HG03442 (cell line): ENCODE data around the gene PRIMA1.

ENCODE experiments used
- ATAC-seq: cut with Tn5 transposase; IDR thresholded peaks from one replicate; pipeline ENCODE4 v1.9.1; 2021; ENCODE audit warnings: mild to moderate bottlenecking, moderate library complexity; ENCODE audit not compliant: unreplicated experiment

PRIMA1 gene

GRCh38 chr14:93759719-93760307 is 28.5 kb downstream of the PRIMA1 start:
- no peak for ATAC-seq

- no peak for ATAC-seq
These were observed 31.1 kb downstream of the PRIMA1 start for GRCh38 chr14:93757206-93757605.

- ATAC-seq, result no peak
These were observed 34.6 kb downstream of the PRIMA1 start for GRCh38 chr14:93753647-93754046.

GRCh38 chr14:93752980-93753561 is 35.2 kb downstream of the PRIMA1 start:
- no peak for ATAC-seq

- no peak for ATAC-seq
These were observed 36.2 kb downstream of the PRIMA1 start for GRCh38 chr14:93751946-93752655.

GRCh38 chr14:93749076-93749420 is 39.2 kb downstream of the PRIMA1 start:
- ATAC-seq, result no peak

- no peak for ATAC-seq
These were observed 39.8 kb downstream of the PRIMA1 start for GRCh38 chr14:93748208-93749075.

- no peak for ATAC-seq
These were observed 40.7 kb downstream of the PRIMA1 start for GRCh38 chr14:93747560-93747959.

GRCh38 chr14:93747102-93747501 is 41.2 kb downstream of the PRIMA1 start:
- ATAC-seq, result no peak

- ATAC-seq, result no peak
These were observed 42.5 kb downstream of the PRIMA1 start for GRCh38 chr14:93745603-93746273.

- ATAC-seq, result no peak
These were observed 43.4 kb downstream of the PRIMA1 start for GRCh38 chr14:93744876-93745275.

GRCh38 chr14:93744176-93744575 is 44.1 kb downstream of the PRIMA1 start:
- no peak for ATAC-seq

GRCh38 chr14:93743270-93744060 is 44.8 kb downstream of the PRIMA1 start:
- no peak for ATAC-seq

GRCh38 chr14:93742761-93743160 is 45.5 kb downstream of the PRIMA1 start:
- no peak for ATAC-seq

- no peak for ATAC-seq
These were observed 46.6 kb downstream of the PRIMA1 start for GRCh38 chr14:93741556-93742230.

GRCh38 chr14:93737634-93738033 is 50.7 kb downstream of the PRIMA1 start:
- ATAC-seq, result no peak

GRCh38 chr14:93736378-93737014 is 51.8 kb downstream of the PRIMA1 start:
- ATAC-seq, result no peak

GRCh38 chr14:93735206-93735605 is 53.1 kb downstream of the PRIMA1 start:
- ATAC-seq, result no peak
